GM13976 (cell line): ENCODE results near the gene SFN.

Experiments
- DNase-seq: peaks from one replicate; pipeline ENCODE4 v3.0.0; 2012; ENCODE audit warnings: low spot score
- CTCF ChIP-seq: IDR thresholded peaks from 2 replicates; pipeline ENCODE4 v1.5.1; 2012; ENCODE audit warnings: borderline replicate concordance, mild to moderate bottlenecking; ENCODE audit not compliant: insufficient read depth; ENCODE audit errors: extremely low read depth, missing control alignments, control extremely low read depth
- in situ Hi-C: fragments of 300-500 bp; cut with MboI; formaldehyde crosslinking; loops from one replicate; pipeline ENCODE4 v1.12.0; 2022; ENCODE audit warnings: low sequenced_read_pairs, mixed read lengths, inconsistent platforms; ENCODE audit not compliant: unreplicated experiment

The SFN gene

GRCh38 chr1:26853156-26853555 is 9.8 kb upstream of the SFN start:
- peak; percentile 83 for DNase-seq
- TF ChIP-seq CTCF: peak; percentile 63
- in situ Hi-C loops: no loop called here

DNA sequence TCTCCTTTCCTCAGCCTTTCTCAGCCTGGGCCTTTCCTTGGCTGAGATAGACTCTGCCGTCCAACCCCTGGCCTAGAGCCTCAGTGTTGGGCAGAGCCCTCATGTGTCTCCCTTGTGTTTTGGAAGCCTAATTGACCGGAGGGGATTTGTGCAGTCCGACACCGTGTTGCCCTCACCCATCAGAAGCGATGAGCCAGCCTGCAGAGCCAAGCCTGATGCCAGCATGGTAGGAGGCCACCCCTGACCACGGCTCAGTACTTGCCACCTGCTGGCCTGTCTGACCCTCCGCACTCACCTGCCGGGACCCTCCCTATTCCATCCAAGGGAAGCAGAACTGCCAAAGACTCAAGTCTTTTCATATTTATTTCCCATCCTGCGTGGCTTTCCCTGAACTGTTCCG is 9.3 kb upstream of the SFN start:
- DNase-seq: no peak
- TF ChIP-seq CTCF: no peak
- in situ Hi-C loops: no loop called here

DNA sequence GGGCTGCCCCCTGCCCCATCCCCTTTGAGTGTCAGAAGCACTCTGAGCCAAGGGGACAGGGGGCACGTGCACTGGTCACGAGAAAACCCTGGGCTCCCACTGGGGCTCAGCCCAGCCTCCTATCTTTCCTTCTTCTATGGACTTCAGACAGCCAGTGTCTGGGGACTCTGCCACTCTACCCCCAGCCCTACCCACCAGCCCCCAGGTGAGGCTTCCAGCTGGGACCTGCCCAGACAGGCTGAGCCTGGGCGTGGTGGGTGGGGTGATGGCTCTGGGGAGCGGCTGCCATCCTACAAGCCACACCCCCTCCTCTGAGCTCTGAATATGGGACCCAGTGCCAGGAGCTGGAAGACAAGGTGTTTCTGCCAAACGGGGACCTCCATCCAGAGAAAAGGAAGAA is 8.0 kb upstream of the SFN start:
- in situ Hi-C loops: no loop called here
- DNase-seq: no peak
- TF ChIP-seq CTCF: no peak

DNA sequence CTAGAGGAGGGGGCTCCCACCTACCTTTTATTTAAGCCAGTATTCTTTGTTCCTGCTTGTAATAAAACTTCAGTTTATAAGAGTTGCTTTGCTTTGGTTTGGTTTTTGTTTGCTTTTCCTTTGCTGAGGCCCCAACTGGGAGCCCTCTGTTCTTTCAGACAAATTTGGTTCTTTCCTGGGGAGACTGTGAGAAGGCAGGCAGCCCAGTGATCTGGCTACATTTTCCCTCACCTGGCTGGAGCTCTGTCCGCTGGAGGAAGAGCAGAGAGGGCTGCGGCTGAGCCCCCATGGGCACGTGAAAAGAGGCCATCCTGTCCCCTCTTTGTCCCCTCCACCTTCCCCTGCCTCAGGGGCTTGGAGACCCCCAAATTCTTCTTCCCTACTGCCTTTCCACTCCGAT is 7.3 kb upstream of the SFN start:
- no peak for DNase-seq
- TF ChIP-seq CTCF: no peak
- in situ Hi-C loops: no loop called here

GRCh38 chr1:26856181-26856580 is 6.8 kb upstream of the SFN start:
- TF ChIP-seq CTCF: no peak
- in situ Hi-C loops: no loop called here
- DNase-seq: no peak

- in situ Hi-C loops: no loop called here
- TF ChIP-seq CTCF: no peak
- DNase-seq: no peak
These were observed 6.1 kb upstream of the SFN start for GRCh38 chr1:26856604-26857469.
